ENCODE results near the gene SETBP1.
A peak's percentile ranks its signal among the peaks of the same experiment; 100 is the strongest.

Gene SETBP1

DNA sequence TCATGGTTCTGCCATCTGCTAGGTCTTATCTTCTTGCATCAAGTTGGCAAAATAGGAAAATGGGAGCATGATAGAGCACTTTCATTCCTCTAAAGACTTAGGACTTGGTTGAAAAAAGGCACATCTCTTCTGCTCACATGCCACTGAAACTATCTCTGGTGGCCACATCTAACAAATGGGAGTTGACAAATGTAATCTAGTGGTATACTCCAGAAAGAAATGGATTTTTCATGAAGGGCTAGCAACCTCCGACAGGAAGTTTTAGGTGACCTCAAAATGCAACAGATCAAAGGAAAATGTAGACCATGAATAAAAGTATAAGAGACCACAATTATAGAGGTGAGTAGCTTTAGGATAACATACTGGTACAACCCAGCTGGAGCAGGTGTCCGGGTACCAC lies 224.1 kb downstream of the SETBP1 start:
- no peak for DNase-seq (ENCODE audit: low spot score)

DNA sequence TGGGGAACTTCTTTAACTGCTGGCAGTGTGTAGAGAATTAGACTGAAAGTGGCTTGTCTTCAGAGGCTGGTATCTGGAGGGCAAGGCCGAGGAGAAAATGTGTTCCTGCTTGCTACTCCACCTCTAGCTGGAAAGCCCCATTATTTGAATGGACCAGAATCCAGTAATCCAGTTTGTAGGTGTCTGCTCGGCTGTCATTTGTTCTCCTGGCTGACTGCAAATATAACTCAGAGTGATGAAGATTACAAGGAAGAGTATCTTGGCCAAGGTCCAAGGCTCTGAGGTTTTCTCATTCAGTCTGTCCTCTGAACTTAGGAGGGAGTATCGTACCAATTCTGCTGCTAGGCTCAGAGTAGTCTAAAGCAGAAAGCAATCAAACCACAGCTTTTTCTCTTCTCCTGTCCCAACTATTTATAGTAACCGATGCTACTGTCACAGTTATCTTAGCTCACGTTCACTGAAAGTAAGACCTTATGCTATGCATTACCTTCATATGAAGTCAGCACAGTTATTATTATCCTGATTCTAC lies 228.6 kb downstream of the SETBP1 start:
- no peak for DNase-seq (ENCODE audit: low spot score)

DNA sequence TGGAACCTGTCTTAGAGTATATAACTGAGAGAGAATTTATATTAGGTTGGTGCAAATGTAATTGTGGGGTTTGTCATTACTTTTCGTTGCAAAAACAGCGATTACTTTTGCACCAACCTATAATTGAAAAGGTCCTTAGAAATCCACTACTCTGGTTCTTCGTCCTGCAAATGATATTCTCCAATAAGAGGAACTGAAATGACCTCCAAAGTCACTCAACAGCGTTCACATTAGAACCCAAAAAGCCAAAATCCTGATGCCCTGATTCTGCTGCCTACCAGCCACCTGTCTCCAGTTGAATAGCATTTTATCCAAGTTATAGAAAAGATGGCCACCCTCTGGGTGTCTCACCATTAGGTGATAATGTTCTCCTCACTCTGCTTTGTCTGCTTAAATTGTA lies 230.6 kb downstream of the SETBP1 start:
- DNase-seq (ENCODE audit: low spot score) = no peak

DNA sequence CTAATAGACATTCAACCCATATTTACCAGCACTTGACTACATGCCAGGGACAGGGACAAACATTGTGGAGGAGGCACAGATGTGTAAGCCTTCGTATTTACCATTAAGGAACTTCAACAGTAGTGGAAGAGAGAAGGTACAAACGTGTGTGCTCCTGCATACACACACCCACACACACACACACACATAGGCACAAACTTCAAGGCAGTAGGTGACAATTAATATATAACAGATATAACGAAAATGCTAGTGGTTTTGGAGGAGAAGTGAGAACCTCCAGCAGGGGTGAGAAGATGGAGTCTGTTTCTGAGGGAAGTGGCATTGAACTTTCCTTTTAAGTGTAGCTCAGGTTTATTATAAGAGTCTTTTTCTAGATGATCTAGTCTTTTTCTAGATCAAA lies 231.1 kb downstream of the SETBP1 start:
- no peak for DNase-seq (ENCODE audit: low spot score)

DNA sequence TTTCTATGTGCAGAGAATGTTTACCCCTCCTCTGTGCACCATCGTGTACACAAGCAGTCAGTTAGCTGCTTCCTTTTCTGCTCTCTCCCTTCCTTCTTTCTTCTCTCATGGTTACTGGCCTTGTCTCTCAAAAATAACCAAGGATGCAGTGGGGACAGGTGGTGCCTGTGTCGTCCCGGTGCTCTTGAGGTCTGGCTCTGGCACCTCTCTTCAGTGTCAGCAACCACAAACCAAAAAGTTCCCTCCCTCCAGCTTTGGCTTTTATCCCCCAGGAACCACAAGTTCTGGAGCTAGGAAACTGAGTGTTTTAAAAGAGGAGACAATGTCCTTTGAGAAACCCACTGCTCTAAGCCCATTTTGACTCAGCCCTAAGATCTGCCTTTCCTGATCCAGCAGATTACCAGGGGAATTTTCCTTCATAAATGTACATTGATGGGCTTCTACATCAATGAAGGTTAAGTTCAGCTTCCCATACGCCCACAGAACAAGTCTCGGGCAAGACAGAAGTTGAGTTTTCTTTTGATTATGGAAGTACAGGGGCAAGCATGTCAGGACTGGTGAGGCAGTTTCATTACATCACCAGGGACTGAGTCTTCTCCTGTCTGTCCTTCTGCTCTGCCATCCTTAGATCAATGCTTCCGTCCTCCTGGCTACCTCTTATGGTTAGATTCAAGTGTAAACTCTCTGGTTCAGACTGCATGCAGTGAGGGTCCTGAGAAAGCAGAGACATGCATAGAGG lies 232.2 kb downstream of the SETBP1 start:
- no peak for DNase-seq (ENCODE audit: low spot score)

DNA sequence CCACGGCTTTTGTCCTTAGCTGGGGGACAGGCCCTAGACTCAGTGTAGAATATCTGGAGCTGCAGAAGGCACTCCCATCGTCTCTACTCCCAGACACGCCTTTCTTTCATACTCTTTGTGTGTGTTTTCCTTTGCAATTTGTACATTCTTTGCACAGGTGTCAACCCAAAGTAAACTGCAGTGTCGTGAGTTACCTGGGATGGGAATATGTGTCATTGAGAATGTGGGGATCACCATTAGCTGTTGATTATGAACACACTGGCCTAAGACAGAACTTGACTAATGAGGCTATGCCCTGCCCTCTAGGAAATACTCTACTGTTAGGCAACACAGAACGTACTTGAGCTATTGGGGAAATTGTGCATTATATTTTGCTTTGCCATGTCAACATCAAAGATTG lies 233.3 kb downstream of the SETBP1 start:
- DNase-seq (ENCODE audit: low spot score) = no peak

DNA sequence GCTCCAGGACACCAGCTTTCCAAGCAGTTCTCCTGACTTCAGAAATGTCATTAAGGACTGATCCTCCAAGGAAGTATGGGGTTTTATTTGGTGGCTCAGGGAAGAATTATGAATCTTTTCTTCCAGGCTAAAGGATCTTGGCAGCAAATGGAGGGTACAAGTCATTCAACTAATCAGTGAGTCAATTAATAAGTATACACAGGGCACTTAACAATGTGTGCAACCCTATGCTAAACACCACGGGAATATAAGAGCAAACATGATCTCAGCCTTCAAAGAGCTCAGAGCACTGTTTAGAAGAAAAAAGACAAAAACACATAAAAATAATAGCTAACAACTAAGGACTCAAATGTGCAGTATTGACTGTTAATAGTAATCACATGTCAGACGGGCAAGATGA lies 234.5 kb downstream of the SETBP1 start:
- DNase-seq (ENCODE audit: low spot score) = no peak

DNA sequence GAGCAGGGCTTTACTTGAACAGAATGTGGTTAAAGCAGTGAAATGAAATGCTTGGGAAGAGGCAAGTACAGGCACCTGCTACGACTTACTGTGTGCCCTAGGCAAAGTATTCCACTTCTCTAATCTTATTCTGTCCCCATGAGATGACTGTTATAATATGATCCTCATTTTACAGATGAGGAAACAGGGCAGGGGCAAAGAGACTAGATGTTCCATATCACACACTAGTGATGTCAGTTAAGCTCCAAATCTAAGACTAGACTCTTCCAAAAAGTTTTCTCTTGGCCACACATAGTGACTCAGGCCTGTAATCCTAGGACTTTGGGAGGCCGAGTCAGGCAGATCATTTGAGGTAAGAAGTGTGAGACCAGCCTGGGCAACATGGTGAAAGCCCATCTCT lies 235.0 kb downstream of the SETBP1 start:
- DNase-seq (ENCODE audit: low spot score) = no peak

DNA sequence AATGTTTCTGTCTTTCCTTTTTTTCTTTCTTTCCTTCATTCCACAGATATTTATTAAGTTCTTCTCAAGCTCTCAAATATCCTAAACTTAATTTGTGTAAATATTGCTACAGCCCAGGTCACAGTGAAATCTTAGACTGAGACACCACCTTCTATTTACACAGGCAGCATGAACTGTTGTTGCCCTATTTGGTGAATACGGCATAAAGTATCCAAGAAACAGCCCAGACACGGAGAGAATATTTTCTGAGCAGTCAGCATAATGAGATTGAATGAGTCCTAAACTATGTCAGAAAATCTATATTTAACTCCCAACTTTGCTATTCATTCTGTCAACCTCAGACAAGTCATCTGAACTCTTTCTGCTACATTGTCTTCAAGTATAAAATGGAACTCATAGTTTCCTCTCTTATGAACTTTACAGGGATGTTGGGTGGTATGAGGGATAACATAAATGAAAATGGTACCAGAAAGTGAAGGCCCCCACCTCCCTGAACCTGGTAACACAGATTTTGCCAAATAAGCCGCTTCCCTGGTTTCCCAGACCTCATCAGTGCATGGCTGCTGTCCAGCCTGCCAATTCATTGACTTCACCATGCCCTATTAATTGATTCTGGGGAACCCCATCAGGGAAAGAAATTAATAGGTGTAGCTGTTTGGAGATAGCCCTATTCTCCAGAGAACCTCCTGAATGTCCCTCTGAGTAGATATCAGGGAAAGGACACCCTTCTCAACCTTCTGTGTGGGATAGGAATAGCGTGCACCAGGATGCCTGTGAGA lies 235.9 kb downstream of the SETBP1 start:
- no peak for DNase-seq (ENCODE audit: low spot score)

DNA sequence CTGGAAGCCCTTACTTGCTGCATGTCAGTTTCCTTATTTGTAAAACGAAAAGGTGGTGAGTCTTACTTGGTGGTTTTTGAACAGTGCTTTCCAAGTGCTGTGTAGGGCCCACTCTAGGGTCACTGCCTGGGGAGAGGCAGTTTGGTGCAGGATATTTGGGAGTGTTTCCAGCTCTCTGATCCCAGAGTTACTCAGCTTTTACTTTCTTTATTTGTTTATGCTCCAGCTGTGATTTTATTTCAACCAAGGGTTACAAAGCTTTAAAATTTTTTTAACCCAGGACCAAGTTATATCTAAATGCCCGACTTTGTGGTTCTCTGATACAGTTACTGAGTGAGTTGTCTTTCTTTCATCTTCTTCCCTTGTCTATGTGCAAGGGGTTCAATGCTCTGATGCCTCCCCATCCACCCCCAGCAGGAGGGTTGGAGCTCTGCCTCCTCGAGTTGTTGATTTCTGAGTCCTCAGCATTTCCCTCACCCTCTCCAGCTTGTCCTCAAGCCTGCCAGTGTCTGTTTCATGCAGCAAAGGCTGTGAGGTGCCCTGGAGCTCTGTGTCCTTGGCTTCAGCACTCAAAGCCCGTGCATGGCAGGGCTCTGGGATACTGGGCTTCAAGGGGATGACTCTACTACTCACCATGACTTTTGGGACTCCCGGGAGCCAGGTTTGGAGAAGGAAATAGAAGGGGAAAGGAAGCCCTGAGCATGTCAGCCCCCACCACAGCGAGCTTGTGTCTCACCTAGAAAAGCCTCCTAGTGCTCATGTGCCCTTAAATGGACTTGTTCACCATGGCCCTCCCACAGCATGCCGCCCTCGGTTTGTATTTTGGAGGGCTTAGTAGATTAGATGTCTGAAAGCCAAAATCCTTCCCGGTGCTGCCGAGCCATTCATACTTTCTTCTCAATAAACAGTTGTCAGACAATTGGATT lies 236.8 kb downstream of the SETBP1 start:
- no peak for DNase-seq (ENCODE audit: low spot score)

DNA sequence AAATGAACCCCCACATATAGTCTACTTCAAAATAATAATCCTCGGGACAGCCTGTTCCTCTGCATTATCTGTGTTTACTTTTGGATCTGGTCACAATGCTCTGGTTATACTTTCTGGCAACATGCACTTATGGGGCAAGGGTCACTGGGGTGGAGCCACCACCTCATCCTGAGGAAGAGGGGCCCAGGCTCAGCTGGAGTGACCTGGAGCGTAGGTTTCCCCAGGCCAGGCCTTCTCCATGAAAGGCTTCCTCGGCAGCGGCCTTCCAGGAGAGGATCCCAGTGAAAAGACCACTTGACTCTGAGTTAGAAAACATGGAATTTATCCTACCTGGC lies 237.4 kb downstream of the SETBP1 start:
- no peak for DNase-seq (ENCODE audit: low spot score)

DNA sequence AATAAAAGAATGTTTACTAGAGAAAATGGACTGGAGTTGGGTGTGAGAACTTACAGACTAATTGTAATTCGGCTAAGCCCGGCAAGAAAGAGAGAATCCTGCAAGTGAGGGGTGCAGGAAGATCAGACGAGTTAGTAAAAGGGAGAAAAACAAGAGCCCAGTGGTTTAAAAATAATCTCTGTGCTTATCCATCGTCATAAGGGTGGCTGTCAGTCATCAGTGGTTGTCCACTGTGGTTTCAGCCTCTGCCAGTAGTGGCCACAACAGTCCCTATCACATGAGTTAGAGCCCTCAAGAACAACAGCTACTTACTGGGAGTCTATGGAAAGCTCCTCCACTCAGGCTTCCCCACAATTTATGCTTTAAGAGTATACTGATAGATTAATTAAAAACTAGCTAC lies 239.8 kb downstream of the SETBP1 start:
- DNase-seq (ENCODE audit: low spot score) = no peak

DNA sequence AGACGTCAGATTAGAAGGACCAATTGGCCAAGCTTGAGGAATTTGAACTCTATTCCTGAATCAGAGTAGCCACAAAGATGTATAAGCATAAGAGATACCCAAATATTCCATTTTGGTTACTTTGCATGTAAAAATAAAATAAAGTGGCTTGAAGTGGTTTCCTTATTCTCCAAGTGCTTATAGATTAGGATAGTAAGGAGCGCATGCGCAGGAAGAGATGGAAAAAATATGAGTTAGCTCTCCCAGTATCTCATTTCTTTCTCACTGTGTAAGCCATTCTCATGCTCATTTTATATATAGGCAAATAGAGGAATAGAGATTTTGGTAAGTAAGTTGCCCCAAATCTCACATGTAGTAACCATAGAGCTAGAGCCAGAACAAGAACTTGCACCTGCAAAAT lies 241.3 kb downstream of the SETBP1 start:
- DNase-seq (ENCODE audit: low spot score) = no peak

DNA sequence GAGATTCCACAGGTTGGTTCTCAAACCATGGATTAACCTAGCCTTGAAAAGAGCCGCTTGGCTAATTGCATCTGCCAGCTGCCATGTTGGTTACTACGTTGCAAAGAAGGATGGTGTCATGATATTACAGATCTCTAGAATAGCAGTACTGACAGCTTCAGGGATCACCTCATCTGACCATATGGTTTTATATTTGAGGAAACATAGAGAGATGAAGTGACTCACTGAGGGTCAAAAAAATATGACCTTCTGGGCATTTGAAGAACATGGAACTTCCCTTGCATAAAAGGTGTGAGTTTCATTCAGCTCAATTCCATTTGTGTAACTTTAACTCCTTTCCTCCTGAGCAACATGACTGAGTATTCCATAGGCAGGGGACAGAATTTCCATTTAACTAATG lies 242.3 kb downstream of the SETBP1 start:
- no peak for DNase-seq (ENCODE audit: low spot score)

DNA sequence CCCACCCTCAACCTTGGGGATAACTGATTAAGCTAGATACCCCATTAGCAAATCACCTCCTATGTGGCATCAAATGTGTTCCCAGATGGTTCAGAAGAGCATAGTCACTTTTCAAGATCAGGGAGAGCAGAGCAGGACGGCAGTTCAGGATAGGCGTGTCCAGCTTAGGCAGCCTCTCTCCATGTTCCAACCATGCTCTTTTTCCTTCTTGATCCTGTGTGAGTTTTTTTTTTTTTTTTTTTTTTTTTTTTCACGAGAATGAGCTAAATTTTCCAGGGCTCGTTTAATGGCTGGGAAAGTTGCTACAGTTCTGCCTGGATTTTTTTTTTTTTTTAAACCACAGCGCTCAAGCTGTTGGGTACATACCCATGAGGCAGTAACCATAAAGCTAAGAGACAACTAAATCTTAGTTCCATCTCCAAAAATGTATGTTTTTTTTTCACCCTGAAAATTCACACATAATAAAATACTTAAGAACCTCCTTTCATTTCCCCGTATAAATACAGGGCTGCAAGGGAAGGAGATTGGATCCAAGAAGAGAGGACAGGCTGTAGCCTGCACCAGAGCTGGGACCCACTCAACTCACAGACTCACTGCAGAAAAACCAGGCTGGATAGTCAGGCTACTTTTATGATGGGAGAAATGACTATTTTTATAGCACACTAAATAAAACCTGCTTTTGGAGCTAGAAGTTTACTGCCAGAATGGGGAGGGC lies 244.3 kb downstream of the SETBP1 start:
- no peak for DNase-seq (ENCODE audit: low spot score)

DNA sequence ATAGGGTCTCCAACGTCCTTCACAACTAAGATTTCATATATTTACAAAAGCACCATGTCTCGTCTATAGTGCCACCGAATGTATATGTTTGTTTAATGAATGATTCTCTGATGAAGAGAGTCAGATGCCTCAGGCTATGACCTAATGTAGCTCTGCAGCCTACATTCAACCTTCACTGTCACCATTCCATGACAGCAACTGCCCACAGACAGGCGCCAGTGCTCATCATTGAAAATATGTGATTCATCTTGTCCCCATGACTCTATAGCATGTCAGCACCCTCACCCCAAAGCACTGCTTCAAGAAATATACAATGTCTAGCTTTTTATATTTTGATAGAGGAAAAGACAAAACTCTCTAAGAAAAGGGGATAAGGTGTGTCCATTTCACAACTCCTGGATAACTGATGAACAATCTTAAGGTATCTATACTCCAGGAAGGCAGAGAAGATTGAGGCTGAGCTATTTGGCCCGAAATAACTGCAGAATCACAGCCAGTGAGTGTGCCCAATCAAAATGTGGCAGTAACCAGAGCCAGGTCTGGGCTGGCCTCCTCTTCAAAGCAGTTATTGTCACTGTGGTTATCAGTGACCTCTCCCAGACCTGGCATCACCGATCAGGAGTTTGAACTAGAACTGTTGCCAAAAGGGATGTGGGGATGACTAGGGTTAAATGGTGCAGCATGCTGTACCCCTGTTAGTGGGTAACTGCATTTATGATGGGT lies 246.6 kb downstream of the SETBP1 start:
- peak; percentile 4 for DNase-seq (ENCODE audit: low spot score)

DNA sequence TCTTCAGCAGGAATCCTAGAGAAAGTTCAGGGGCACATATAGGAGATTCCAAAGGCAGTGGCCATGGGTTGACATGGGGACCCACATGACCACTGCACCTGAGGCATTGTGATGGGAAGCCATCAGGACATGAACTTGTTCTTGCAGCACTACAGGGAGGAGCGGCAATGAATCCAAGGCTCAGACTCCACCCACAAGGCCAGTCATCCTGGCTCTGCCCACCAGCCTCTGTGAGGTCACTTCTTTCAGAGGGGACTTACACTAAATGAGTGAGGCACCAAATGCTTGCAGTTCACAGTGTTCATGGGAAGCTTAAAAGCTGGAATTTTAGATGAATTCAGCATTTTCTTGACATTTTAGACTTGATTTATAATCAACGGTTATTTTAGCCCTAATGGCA lies 254.2 kb downstream of the SETBP1 start:
- no peak for DNase-seq (ENCODE audit: low spot score)

DNA sequence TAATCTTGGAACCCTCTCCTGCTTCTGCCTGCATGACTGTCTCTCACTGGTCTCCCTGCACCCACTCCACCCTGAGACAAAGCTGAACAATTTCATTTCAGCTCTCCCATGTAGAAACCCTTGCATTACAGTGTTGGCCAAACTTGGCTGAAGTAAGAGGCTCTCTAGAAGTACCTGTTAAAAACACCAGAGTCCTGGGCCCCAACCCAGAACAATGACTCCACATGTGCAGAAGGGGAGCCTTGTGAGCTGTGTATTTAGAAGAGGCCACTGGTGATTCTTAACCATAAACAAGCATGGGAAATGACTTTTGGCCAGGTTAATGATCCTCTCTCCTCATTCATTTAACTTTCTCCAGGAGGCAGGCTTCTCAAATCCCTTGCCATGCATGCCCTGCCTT lies 254.8 kb downstream of the SETBP1 start:
- no peak for DNase-seq (ENCODE audit: low spot score)

DNA sequence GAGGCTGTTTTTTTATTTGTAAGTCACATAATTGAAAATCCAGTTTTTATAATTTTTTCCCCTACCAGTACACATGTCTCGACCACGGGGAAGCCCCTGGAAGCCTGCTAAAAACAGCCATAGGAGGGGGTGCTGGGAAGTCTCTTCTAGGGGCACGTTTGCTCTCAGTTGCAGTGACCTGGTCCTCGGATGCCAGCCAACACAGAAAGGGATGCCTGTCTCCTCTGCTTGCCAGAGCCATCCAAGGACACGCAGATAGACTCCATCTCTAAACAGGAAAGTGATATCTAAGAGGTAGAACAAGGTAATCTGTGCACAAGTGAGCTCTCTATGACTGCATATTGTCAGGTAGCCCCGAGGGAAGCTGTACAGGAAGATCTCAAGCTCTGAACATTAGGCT lies 255.8 kb downstream of the SETBP1 start:
- no peak for DNase-seq (ENCODE audit: low spot score)

DNA sequence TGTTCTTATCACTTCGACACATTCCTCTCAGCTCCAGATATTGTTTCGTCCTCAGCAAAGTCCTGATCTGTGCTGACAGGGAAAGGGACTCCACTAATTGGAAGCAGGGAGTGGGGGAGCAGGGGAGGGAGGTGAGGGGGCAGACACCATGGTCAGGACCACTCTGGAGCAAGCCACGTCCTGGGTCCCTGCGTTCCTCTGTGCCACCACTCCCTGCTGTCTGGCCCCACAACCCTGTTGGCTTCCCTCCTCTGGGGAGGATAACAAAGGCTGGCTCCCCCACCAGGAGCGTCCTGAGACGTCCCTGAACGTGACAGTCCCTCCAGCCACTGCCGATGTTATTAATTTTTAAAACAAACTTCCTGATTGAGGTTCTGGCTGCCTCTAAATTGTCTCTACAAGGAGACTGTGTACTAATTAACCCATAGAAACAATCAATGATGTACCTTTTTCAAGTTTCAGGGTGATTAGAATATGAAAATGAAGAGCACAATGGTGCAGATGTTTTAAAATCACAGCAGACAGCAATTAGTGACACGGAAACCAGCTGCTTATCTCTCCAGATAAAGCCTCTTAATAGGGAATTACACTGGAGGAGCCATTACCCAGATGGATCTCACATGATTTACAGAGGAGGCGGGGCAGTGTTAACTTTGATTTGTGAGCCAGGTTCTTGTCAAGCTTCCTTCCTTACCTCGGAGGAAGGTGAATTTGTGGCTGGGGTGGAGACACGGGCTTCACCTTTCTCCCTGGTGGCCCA lies 257.5 kb downstream of the SETBP1 start:
- DNase-seq (ENCODE audit: low spot score) = no peak
